Osteocyte (in vitro differentiated cells): ENCODE measurements around the gene RNF32. TPM values are rescaled to one million over a fixed set of nuclear protein-coding genes. Genes with fewer than 3 reads are reported as not detected.

ENCODE experiments used
- DNase-seq: peaks from one replicate; pipeline ENCODE4 v3.0.0; 2021; ENCODE audit warnings: mixed read lengths; ENCODE audit not compliant: unreplicated experiment; ENCODE audit errors: extremely low spot score
- H3K27ac Mint-ChIP-seq: one replicate; pipeline ENCODE4 v1.8.0; 2021; ENCODE audit warnings: mild to moderate bottlenecking, mixed read lengths; ENCODE audit not compliant: unreplicated experiment
- H3K27me3 Mint-ChIP-seq: one replicate; pipeline ENCODE4 v1.8.0; 2021; ENCODE audit warnings: mixed read lengths; ENCODE audit not compliant: unreplicated experiment
- H3K36me3 Mint-ChIP-seq: one replicate; pipeline ENCODE4 v1.8.0; 2021; ENCODE audit warnings: mixed read lengths; ENCODE audit not compliant: unreplicated experiment
- H3K4me1 Mint-ChIP-seq: one replicate; pipeline ENCODE4 v1.8.0; 2021; ENCODE audit warnings: mixed read lengths; ENCODE audit not compliant: unreplicated experiment
- H3K4me3 Mint-ChIP-seq: one replicate; pipeline ENCODE4 v1.8.0; 2021; ENCODE audit warnings: mild to moderate bottlenecking, moderate library complexity, mixed read lengths; ENCODE audit not compliant: unreplicated experiment
- H3K9me3 Mint-ChIP-seq: one replicate; pipeline ENCODE4 v1.8.0; 2021; ENCODE audit warnings: mixed read lengths; ENCODE audit not compliant: unreplicated experiment
- total RNA-seq: library from RNA; stranded (reverse); gene quantifications from 2 replicates; pipeline ENCODE4 v1.2.1, GENCODE V29; 2021
- TF ChIP-seq, protein P1 (sequence below): fragments of 200-600 bp; sonication (generic); IDR thresholded peaks from 2 replicates; pipeline ENCODE4 v1.5.0; 2021; ENCODE audit warnings: antibody characterized with exemption, mild to moderate bottlenecking, moderate library complexity

RNF32 gene
- total RNA-seq, 1 donor from 2014 or later: 1.7 TPM

DNA sequence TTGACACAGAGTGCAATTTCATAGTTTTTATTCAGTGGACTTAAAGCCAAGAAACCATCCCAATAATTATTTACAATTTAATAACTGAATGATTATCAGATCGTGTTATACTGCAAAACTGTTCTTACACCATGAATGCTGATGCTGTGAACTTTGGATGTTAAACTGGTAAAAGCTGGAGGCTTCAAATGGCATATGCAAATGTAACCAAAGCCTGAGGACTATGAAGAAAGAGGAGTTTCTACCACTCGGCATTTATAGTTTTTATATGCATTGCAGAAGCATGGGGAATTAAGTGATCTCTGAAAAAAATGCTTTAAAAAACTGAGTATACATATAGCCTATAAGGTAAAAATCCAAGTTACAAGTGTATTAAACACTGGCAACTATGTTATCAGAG, 42.4 kb downstream of the RNF32 start:
- TF ChIP-seq, protein P1, sequence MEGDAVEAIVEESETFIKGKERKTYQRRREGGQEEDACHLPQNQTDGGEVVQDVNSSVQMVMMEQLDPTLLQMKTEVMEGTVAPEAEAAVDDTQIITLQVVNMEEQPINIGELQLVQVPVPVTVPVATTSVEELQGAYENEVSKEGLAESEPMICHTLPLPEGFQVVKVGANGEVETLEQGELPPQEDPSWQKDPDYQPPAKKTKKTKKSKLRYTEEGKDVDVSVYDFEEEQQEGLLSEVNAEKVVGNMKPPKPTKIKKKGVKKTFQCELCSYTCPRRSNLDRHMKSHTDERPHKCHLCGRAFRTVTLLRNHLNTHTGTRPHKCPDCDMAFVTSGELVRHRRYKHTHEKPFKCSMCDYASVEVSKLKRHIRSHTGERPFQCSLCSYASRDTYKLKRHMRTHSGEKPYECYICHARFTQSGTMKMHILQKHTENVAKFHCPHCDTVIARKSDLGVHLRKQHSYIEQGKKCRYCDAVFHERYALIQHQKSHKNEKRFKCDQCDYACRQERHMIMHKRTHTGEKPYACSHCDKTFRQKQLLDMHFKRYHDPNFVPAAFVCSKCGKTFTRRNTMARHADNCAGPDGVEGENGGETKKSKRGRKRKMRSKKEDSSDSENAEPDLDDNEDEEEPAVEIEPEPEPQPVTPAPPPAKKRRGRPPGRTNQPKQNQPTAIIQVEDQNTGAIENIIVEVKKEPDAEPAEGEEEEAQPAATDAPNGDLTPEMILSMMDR: no peak
- no peaks in the 10 kb centered on the region for H3K4me1 Mint-ChIP-seq
- no peaks in the 10 kb centered on the region for H3K27me3 Mint-ChIP-seq
- no peak for DNase-seq
- no peak overlapping the region for H3K27ac Mint-ChIP-seq
- no peaks in the 10 kb centered on the region for H3K9me3 Mint-ChIP-seq
- H3K36me3 Mint-ChIP-seq: peaks cover 8% of the 10 kb centered on the region
- no peak overlapping the region for H3K4me3 Mint-ChIP-seq

DNA sequence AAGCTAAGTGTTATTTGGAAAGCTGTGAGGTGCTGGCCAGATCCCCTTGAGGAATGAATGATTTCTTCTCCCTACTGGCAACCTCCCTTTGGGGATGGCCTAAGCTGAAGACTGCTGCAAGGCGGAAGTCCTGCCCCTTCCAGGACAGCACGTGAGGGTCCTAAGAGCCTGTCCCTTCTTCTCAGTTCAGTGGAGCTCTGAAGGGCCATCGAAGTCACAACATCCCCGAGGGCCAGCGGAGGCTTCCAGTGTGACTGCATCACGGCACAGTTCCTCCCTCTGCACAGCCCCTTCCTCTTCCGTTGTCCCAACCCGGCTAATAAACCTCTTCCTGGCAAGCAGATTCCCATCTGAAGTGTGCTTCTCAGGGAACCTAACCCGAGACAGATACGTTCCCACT, 43.7 kb downstream of the RNF32 start:
- no peaks in the 10 kb centered on the region for H3K9me3 Mint-ChIP-seq
- no peak for DNase-seq
- H3K27ac Mint-ChIP-seq: no peak overlapping the region
- TF ChIP-seq, protein P1: no peak
- peaks cover 8% of the 10 kb centered on the region for H3K36me3 Mint-ChIP-seq
- no peaks in the 10 kb centered on the region for H3K4me1 Mint-ChIP-seq
- no peaks in the 10 kb centered on the region for H3K27me3 Mint-ChIP-seq
- no peak overlapping the region for H3K4me3 Mint-ChIP-seq

DNA sequence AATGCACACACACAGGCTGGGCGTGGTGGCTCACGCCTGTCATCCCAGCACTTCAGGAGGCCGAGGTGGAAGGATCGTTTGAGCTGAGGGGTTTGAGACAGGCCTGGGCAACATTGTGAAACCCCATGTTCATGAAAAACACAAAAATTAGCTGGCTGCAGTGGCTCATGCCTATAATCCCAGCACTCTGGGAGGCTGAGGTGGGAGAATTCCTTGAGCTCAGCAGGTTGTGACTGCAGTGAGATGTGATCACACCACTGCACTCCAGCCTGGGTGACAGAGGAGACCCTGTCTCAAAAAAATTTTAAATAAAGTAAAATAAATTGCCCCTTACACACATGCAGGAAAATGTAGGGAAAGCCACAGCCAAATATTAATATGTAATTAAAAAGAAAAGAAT, 44.1 kb downstream of the RNF32 start:
- TF ChIP-seq, protein P1: no peak
- no peak for DNase-seq
- Mint-ChIP-seq H3K4me1 (no peaks in the 10 kb centered on the region), H3K9me3 (no peaks in the 10 kb centered on the region), H3K27ac (no peak overlapping the region), H3K27me3 (no peaks in the 10 kb centered on the region), H3K36me3 (peaks cover 6% of the 10 kb centered on the region), H3K4me3 (no peak overlapping the region)

DNA sequence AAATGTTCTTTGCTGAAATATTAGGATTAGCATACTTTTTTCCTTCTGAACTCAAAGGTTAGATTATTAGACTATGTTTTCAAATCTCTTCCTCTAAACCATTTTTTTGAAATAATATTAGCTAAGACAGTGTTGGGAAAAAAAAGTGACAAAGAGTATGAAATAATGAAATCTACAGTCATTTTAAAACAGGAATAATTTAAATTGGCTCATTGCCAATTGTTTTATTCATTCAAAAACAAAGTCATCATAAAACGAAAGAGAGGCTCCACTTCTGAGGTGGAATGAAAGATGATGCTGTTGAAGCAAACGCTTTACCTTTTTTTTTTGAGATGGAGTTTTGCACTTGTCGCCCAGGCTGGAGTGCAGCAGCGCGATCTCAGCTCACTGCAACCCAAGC, 51.2 kb downstream of the RNF32 start:
- H3K36me3 Mint-ChIP-seq: peaks cover 10% of the 10 kb centered on the region
- no peak for DNase-seq
- H3K27ac Mint-ChIP-seq: no peak overlapping the region
- no peaks in the 10 kb centered on the region for H3K27me3 Mint-ChIP-seq
- H3K4me1 Mint-ChIP-seq: no peaks in the 10 kb centered on the region
- peaks cover 29% of the 10 kb centered on the region for H3K9me3 Mint-ChIP-seq
- H3K4me3 Mint-ChIP-seq: no peak overlapping the region
- TF ChIP-seq, protein P1: no peak

DNA sequence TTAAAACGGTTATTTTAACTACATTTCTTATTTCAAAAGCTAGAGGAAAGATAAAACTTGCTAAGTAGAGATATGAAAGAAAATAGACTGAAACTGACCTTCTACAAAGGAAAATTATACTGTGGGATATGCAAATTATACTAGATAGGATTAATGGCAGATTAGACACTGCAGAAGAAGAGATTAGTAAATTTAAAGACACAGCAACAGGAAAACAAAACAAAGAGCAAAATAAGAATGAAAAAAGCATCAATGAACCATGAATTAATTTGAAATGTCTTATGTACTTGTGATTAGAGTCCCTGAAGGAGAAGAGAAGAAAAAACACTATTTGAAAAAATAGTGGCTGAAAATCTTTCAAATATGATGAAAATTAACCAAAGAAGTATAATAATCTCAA, 52.3 kb downstream of the RNF32 start:
- peaks cover 16% of the 10 kb centered on the region for H3K36me3 Mint-ChIP-seq
- TF ChIP-seq, protein P1: no peak

More for the DNA sequence above, 52.3 kb downstream of the RNF32 start:
- Mint-ChIP-seq H3K9me3 (peaks cover 34% of the 10 kb centered on the region), H3K27me3 (no peaks in the 10 kb centered on the region), H3K27ac (no peak overlapping the region), H3K4me3 (no peak overlapping the region), H3K4me1 (no peaks in the 10 kb centered on the region)
- DNase-seq: no peak
